GM19099 (cell line): ENCODE data around the gene RMP24.

Experiments
- POLR2A ChIP-seq: IDR thresholded peaks from 3 replicates; pipeline ENCODE4 v1.6.1; 2011; ENCODE audit warnings: low read depth; ENCODE audit not compliant: insufficient read length; ENCODE audit errors: extremely low read depth

Gene RMP24

GRCh38 chr18:35949903-35950627 lies 22.4 kb upstream of the RMP24 start:
- TF ChIP-seq POLR2A = no peak

GRCh38 chr18:35950628-35950982 lies 21.9 kb upstream of the RMP24 start:
- no peak for TF ChIP-seq POLR2A

GRCh38 chr18:35953688-35954087 lies 18.8 kb upstream of the RMP24 start:
- TF ChIP-seq POLR2A = no peak

- TF ChIP-seq POLR2A = no peak
These were observed 16.3 kb upstream of the RMP24 start for GRCh38 chr18:35956226-35956625.

- no peak for TF ChIP-seq POLR2A
These were observed 10.2 kb upstream of the RMP24 start for GRCh38 chr18:35962320-35962719.

- no peak for TF ChIP-seq POLR2A
These were observed 8.2 kb upstream of the RMP24 start for GRCh38 chr18:35964319-35964718.

GRCh38 chr18:35968278-35968880 lies 4.1 kb upstream of the RMP24 start:
- no peak for TF ChIP-seq POLR2A

GRCh38 chr18:35969676-35970075 lies 2.8 kb upstream of the RMP24 start:
- no peak for TF ChIP-seq POLR2A

GRCh38 chr18:35971661-35972196 lies 750 bp upstream of the RMP24 start:
- no peak for TF ChIP-seq POLR2A

- no peak for TF ChIP-seq POLR2A
These were observed 1.2 kb downstream of the RMP24 start for GRCh38 chr18:35973650-35974049.

GRCh38 chr18:35974181-35974580 lies 1.7 kb downstream of the RMP24 start:
- TF ChIP-seq POLR2A = no peak

- no peak for TF ChIP-seq POLR2A
These were observed 6.6 kb downstream of the RMP24 start for GRCh38 chr18:35979112-35979511.

GRCh38 chr18:35982409-35983114 lies 10.1 kb downstream of the RMP24 start:
- TF ChIP-seq POLR2A = no peak

GRCh38 chr18:35983147-35983546 lies 10.7 kb downstream of the RMP24 start:
- TF ChIP-seq POLR2A = no peak

- no peak for TF ChIP-seq POLR2A
These were observed 11.3 kb downstream of the RMP24 start for GRCh38 chr18:35983818-35984217.

GRCh38 chr18:35991696-35992095 lies 19.2 kb downstream of the RMP24 start:
- TF ChIP-seq POLR2A = no peak
